LNCAP (cell line): Measurements from ENCODE around the gene VPS35L.
A peak's percentile ranks its signal among the peaks of the same experiment; 100 is the strongest.

Source experiments
- TF ChIP-seq, protein P1 (sequence below): fragments of 450-650 bp; IDR thresholded peaks from 2 replicates; pipeline ENCODE4 v1.5.1; 2017; ENCODE audit warnings: mild to moderate bottlenecking

VPS35L gene, protein sequence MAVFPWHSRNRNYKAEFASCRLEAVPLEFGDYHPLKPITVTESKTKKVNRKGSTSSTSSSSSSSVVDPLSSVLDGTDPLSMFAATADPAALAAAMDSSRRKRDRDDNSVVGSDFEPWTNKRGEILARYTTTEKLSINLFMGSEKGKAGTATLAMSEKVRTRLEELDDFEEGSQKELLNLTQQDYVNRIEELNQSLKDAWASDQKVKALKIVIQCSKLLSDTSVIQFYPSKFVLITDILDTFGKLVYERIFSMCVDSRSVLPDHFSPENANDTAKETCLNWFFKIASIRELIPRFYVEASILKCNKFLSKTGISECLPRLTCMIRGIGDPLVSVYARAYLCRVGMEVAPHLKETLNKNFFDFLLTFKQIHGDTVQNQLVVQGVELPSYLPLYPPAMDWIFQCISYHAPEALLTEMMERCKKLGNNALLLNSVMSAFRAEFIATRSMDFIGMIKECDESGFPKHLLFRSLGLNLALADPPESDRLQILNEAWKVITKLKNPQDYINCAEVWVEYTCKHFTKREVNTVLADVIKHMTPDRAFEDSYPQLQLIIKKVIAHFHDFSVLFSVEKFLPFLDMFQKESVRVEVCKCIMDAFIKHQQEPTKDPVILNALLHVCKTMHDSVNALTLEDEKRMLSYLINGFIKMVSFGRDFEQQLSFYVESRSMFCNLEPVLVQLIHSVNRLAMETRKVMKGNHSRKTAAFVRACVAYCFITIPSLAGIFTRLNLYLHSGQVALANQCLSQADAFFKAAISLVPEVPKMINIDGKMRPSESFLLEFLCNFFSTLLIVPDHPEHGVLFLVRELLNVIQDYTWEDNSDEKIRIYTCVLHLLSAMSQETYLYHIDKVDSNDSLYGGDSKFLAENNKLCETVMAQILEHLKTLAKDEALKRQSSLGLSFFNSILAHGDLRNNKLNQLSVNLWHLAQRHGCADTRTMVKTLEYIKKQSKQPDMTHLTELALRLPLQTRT

DNA sequence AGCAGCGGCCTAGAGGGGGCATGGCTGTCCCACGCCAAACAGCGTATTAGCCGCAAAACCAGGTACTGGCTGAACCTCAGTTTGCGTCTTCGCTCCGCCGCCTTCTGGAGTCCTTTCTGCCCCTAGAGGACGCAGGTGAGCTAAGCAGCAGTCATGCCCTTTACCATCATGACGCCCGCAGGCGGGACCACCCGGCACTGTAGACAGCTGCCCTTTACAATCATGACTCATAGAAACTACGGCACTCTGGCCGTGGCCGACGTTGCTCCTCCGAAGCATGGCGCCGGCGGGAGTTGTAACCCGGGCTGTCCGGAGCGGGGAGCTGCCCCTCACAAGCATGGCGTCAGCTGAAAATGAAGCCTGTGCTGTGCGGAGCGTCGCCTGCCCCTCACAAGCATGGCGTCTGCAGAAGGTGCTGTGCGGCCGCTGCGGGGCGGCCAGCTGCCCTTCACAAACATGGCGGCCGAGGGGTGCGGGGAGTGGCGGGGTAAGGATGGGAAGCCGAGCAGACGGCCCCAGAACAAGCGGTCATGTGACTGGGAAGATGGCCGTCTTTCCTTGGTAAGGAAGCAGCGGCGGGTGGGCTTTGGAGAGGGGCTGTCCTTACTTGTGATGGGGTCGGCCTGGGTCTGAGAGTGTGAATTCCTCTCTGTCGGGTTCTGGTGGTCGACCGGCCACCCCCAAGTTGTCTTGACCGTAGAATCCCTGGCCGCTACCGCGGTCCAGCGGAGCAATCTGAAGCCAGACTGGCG lies at the start of gene VPS35L:
TSS of gene VPS35L (plus strand) at position 518 of the 752 bp plus-strand sequence. CDS start at position 545, 27 bp downstream.
- TF ChIP-seq, protein P1, sequence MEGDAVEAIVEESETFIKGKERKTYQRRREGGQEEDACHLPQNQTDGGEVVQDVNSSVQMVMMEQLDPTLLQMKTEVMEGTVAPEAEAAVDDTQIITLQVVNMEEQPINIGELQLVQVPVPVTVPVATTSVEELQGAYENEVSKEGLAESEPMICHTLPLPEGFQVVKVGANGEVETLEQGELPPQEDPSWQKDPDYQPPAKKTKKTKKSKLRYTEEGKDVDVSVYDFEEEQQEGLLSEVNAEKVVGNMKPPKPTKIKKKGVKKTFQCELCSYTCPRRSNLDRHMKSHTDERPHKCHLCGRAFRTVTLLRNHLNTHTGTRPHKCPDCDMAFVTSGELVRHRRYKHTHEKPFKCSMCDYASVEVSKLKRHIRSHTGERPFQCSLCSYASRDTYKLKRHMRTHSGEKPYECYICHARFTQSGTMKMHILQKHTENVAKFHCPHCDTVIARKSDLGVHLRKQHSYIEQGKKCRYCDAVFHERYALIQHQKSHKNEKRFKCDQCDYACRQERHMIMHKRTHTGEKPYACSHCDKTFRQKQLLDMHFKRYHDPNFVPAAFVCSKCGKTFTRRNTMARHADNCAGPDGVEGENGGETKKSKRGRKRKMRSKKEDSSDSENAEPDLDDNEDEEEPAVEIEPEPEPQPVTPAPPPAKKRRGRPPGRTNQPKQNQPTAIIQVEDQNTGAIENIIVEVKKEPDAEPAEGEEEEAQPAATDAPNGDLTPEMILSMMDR: peak; percentile 65

DNA sequence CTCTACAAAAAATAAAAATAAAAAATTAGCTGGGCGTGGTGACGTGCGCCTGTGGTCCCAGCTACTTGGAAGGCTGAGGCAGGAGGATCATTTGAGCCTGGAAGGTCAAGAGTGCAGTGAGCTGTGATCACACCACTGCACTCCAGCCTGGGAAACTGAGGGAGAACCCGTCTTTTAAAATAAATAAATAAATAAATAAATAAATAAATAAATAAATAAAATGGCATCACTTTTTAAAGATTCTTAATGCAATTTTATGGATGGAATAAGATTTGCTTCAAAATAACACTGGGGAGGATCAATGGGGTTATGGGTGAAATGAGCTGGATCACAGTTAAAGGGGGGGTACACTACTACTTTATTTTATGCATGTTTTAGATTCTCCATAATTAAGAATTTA lies 48.5 kb upstream of the VPS35L start:
- TF ChIP-seq, protein P1: no peak

DNA sequence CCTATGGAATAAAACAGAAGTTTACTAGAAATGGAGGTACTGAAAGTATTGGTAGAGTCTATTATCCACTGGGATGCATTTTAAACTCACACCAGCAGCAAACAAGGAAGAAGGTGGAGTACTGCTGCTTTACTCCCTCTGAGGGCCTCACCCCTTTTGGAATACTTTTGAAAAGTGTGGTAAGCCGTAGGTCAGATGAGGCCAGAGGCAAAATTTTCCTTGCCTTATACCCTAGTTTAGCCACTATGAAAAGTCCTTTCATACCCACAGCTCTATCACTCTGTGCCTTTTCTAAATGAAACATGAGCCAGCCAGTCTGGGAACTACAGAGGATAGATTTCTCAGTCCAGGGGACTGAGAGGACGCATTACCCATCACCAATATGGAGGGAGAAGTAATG lies 47.6 kb upstream of the VPS35L start:
- TF ChIP-seq, protein P1: no peak

DNA sequence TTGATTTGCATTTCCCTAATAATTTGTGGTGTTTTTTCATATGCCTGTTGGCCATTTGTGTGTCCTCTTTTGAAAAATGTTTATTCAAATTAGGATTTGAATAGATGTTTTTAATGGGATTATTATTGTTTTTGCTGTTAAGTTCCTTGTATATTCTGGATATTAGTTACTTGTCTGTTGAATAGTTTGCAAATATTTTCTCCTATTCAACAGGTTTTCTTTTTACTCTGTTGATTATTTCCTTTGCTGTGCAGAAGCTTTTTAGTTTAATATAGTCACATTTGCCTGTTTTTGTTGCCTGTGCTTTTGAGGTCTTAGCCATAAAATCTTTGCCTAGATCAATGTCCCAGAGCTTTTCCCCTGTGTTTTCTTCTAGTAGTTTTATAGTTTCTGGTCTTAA lies 43.2 kb upstream of the VPS35L start:
- TF ChIP-seq, protein P1: no peak

DNA sequence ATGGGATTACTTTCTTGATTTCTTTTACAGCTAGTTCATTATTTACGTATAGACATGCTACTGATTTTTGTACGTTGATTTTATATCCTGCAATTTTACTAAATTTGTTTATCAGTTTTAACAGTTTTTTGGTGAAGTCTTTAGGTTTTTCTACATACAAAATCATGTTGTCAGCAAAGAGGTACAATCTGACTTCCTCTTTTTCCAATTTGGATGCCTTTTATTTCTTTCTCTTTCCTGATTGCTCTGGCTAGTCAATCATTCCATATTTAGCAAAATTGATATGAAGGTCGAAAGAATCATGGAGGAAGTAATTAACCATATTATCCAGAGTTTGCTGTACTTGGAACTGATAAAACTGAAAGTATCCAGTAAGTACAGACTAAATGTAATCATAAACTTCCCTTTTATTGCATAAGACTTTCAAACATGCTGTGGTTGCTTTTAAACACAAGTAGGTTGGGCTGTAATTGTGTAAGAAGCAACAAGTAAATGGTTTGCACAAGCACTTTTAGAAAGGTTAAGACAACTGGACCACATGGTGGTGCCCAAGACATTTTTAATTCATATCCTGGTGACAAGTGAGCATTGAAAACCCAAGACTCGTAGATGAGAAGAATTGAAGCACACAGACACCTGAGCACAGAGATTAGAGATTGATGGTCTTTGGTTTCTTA lies 42.0 kb upstream of the VPS35L start:
- TF ChIP-seq, protein P1: no peak

DNA sequence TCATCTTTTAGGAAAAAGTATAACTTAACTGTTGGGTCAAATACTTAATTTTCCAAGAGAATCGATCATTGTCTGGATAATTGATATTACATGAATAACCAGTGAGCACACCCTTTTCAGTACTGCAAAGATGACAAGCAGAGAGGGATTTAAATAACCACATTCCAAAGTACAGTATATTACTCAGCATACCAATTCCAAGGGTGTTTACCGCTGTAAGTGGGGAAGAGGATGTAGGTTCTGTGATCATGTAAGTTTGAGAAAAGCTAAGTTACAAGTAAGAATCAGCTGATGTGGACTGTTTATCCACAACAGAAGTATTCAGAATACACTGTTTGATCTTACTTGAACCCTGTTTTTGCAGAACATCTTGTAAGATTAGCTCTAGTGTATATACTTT lies 39.7 kb upstream of the VPS35L start:
- TF ChIP-seq, protein P1: no peak
